MM.1S (cell line): ENCODE results near the gene LMNB1.

Source experiments
- EZH2 ChIP-seq: fragments of 300-600 bp; sonication (generic); optimal IDR thresholded peaks from 2 replicates; pipeline ENCODE3; 2017; ENCODE audit warnings: low read depth, mild to moderate bottlenecking, antibody characterized with exemption, low read length, mixed read lengths
- TF ChIP-seq, protein P1 (sequence below): fragments of 300-600 bp; sonication (generic); IDR thresholded peaks from 2 replicates; pipeline ENCODE4 v1.5.1; 2016; ENCODE audit warnings: antibody characterized with exemption, low read length, mixed read lengths

DNA sequence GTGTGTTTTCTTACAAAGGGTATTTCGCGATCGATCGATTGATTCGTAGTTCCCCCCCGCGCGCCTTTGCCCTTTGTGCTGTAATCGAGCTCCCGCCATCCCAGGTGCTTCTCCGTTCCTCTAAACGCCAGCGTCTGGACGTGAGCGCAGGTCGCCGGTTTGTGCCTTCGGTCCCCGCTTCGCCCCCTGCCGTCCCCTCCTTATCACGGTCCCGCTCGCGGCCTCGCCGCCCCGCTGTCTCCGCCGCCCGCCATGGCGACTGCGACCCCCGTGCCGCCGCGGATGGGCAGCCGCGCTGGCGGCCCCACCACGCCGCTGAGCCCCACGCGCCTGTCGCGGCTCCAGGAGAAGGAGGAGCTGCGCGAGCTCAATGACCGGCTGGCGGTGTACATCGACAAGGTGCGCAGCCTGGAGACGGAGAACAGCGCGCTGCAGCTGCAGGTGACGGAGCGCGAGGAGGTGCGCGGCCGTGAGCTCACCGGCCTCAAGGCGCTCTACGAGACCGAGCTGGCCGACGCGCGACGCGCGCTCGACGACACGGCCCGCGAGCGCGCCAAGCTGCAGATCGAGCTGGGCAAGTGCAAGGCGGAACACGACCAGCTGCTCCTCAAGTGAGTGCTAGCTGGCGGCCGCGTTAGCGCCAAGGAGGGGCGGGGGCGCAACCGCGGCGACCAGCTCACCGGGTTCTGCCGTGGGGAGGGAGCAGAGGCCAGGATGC lies 480 bp downstream of the LMNB1 start:
- TF ChIP-seq, protein P1, sequence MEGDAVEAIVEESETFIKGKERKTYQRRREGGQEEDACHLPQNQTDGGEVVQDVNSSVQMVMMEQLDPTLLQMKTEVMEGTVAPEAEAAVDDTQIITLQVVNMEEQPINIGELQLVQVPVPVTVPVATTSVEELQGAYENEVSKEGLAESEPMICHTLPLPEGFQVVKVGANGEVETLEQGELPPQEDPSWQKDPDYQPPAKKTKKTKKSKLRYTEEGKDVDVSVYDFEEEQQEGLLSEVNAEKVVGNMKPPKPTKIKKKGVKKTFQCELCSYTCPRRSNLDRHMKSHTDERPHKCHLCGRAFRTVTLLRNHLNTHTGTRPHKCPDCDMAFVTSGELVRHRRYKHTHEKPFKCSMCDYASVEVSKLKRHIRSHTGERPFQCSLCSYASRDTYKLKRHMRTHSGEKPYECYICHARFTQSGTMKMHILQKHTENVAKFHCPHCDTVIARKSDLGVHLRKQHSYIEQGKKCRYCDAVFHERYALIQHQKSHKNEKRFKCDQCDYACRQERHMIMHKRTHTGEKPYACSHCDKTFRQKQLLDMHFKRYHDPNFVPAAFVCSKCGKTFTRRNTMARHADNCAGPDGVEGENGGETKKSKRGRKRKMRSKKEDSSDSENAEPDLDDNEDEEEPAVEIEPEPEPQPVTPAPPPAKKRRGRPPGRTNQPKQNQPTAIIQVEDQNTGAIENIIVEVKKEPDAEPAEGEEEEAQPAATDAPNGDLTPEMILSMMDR: peak; percentile 13; the same call in 1 of the 2 replicates
- no peak for TF ChIP-seq EZH2
